Muscle of leg (tissue), 9 donors: ENCODE results near the gene CNPY4. TPM values are rescaled to one million over a fixed set of nuclear protein-coding genes. Genes with fewer than 3 reads are reported as not detected.

ENCODE experiments used
- polyA plus RNA-seq, 8 donors: library from polyadenylated mRNA; unstranded; fragments of 120-200 nt; gene quantifications; one replicate each; pipeline versions ENCODE4 v1.2.1 to v1.2.3, GENCODE V29; 2013; ENCODE audit warnings: inconsistent platforms in 1 of 8, low replicate concordance in 1 of 8; ENCODE audit not compliant: insufficient read length in 8 of 8, insufficient read depth in 1 of 8
- total RNA-seq: library from RNA; stranded (reverse); fragments of 120-200 nt; gene quantifications from one replicate; pipeline ENCODE4 v1.2.4, GENCODE V29; 2013

The CNPY4 gene
- total and polyA plus RNA-seq, 9 donors: 31.0 to 56.4 (median 44.4) TPM

Other genes with a start within 250 kb of the CNPY4 start
- gene OR2AE1, start 242.6 kb upstream of the CNPY4 start, total RNA-seq: not detected
- gene OR2AE1, start 242.6 kb upstream of the CNPY4 start, polyA plus RNA-seq: under 1 TPM in 1 of 8 donors, not detected in 7; 0.29 TPM
- gene TRIM4, start 200.1 kb upstream of the CNPY4 start, total RNA-seq: 16.5 TPM
- gene TRIM4, start 200.1 kb upstream of the CNPY4 start, polyA plus RNA-seq: 10 to 100 TPM; 14.6 to 21.5 (median 17.0) TPM
- 0.53 TPM for gene GJC3, start 190.0 kb upstream of the CNPY4 start, total RNA-seq
- under 1 TPM; 0.28 to 0.62 (median 0.39) TPM for gene GJC3, start 190.0 kb upstream of the CNPY4 start, polyA plus RNA-seq
- 0.75 TPM for gene AZGP1, start 143.6 kb upstream of the CNPY4 start, total RNA-seq
- 1 to 10 TPM in 4 of 8 donors, under 1 TPM in 4; 0.31 to 3.2 (median 0.94) TPM for gene AZGP1, start 143.6 kb upstream of the CNPY4 start, polyA plus RNA-seq
- 48.2 TPM for gene ZKSCAN1, start 104.0 kb upstream of the CNPY4 start, total RNA-seq
- 10 to 100 TPM; 20.6 to 37.3 (median 26.9) TPM for gene ZKSCAN1, start 104.0 kb upstream of the CNPY4 start, polyA plus RNA-seq
- 15.8 TPM for gene ZSCAN21, start 69.9 kb upstream of the CNPY4 start, total RNA-seq
- gene ZSCAN21, start 69.9 kb upstream of the CNPY4 start, polyA plus RNA-seq: 10 to 100 TPM; 12.3 to 14.8 (median 13.4) TPM
- gene ZNF3, start 37.9 kb upstream of the CNPY4 start, total RNA-seq: 31.8 TPM
- gene ZNF3, start 37.9 kb upstream of the CNPY4 start, polyA plus RNA-seq: 10 to 100 TPM; 22.5 to 29.7 (median 25.1) TPM
- gene COPS6, start 30.7 kb upstream of the CNPY4 start, total RNA-seq: 42.3 TPM
- 100 to 1,000 TPM in 1 of 8 donors, 10 to 100 TPM in 7; 88.3 to 100 (median 94.1) TPM for gene COPS6, start 30.7 kb upstream of the CNPY4 start, polyA plus RNA-seq
- 57.7 TPM for gene MCM7, start 18.2 kb upstream of the CNPY4 start, total RNA-seq
- 10 to 100 TPM; 69.2 to 88.7 (median 81.0) TPM for gene MCM7, start 18.2 kb upstream of the CNPY4 start, polyA plus RNA-seq
- 15.8 TPM for gene AP4M1, start 18.0 kb upstream of the CNPY4 start, total RNA-seq
- 10 to 100 TPM; 20.4 to 29.5 (median 23.3) TPM for gene AP4M1, start 18.0 kb upstream of the CNPY4 start, polyA plus RNA-seq
- 14.1 TPM for gene TAF6, start 276 bp upstream of the CNPY4 start, total RNA-seq
- gene TAF6, start 276 bp upstream of the CNPY4 start, polyA plus RNA-seq: 10 to 100 TPM; 31.6 to 41.0 (median 35.0) TPM
- gene MBLAC1, start 7.3 kb downstream of the CNPY4 start, total RNA-seq: 2.3 TPM
- 1 to 10 TPM; 1.2 to 2.2 (median 1.4) TPM for gene MBLAC1, start 7.3 kb downstream of the CNPY4 start, polyA plus RNA-seq
- gene LAMTOR4, start 29.3 kb downstream of the CNPY4 start, total RNA-seq: 97.1 TPM
- gene LAMTOR4, start 29.3 kb downstream of the CNPY4 start, polyA plus RNA-seq: 10 to 100 TPM; 65.0 to 84.3 (median 72.8) TPM
- gene TRAPPC14, start 39.1 kb downstream of the CNPY4 start, total RNA-seq: 5.8 TPM
- gene TRAPPC14, start 39.1 kb downstream of the CNPY4 start, polyA plus RNA-seq: 10 to 100 TPM in 7 of 8 donors, 1 to 10 TPM in 1; 8.5 to 13.9 (median 10.9) TPM
- 4.3 TPM for gene GAL3ST4, start 49.0 kb downstream of the CNPY4 start, total RNA-seq
- 10 to 100 TPM in 7 of 8 donors, 1 to 10 TPM in 1; 8.9 to 18.7 (median 12.1) TPM for gene GAL3ST4, start 49.0 kb downstream of the CNPY4 start, polyA plus RNA-seq
- gene GPC2, start 57.7 kb downstream of the CNPY4 start, total RNA-seq: 3.9 TPM
- 10 to 100 TPM in 2 of 8 donors, 1 to 10 TPM in 6; 5.9 to 11.2 (median 8.4) TPM for gene GPC2, start 57.7 kb downstream of the CNPY4 start, polyA plus RNA-seq
- gene STAG3, start 58.3 kb downstream of the CNPY4 start, total RNA-seq: 1.6 TPM
- 10 to 100 TPM in 5 of 8 donors, 1 to 10 TPM in 3; 9.0 to 20.2 (median 13.2) TPM for gene STAG3, start 58.3 kb downstream of the CNPY4 start, polyA plus RNA-seq
- gene PVRIG, start 100.3 kb downstream of the CNPY4 start, total RNA-seq: 0.13 TPM
- 1 to 10 TPM; 1.5 to 7.6 (median 3.6) TPM for gene PVRIG, start 100.3 kb downstream of the CNPY4 start, polyA plus RNA-seq
- not detected for gene SPDYE3, start 188.1 kb downstream of the CNPY4 start, total RNA-seq
- 1 to 10 TPM; 4.0 to 6.2 (median 5.3) TPM for gene SPDYE3, start 188.1 kb downstream of the CNPY4 start, polyA plus RNA-seq
- gene PILRB, start 238.5 kb downstream of the CNPY4 start, total RNA-seq: 13.9 TPM
- gene PILRB, start 238.5 kb downstream of the CNPY4 start, polyA plus RNA-seq: 10 to 100 TPM; 11.4 to 39.8 (median 18.0) TPM